ENCODE data around the gene MUCL1.

MUCL1 gene

DNA sequence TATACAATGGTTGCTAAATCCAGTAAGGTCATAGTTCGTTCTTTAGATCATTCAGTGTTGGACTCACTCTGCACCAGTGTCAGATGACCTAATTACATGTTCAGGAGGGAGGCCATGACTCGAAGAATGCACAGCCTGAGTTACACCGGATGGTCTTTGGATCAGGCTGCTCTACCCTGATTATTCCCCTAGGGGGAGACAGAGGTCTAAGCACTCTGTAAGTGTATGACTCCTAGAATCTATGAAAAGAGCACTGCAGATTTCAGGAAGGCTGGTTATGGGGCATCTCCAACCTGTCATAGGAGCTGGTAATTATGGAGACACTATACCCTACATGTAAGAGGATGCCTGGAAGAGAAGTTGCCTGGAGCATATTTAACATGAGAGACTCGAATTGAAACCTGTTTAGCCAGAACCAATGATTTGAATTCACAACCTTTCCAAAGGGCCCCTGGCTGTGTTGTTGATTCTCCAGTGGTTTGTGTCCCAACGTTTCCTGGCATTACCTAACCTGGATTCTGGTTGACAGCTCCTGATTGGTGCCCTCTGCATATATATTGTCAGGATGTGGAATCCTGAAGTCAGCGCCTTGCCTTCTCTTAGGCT is at the start of gene MUCL1:
Gene MUCL1 (plus strand): TSS at position 584 of the 606 bp plus-strand sequence. CDS start 67 bp downstream, outside the sequence.
- H3K4me3 ChIP-seq (ENCODE audit: low read depth, low read length) = no peak within 1 kb of the TSS
- DNase-seq (ENCODE audit: low read depth) = peak; percentile 78
- TF ChIP-seq, protein P1, sequence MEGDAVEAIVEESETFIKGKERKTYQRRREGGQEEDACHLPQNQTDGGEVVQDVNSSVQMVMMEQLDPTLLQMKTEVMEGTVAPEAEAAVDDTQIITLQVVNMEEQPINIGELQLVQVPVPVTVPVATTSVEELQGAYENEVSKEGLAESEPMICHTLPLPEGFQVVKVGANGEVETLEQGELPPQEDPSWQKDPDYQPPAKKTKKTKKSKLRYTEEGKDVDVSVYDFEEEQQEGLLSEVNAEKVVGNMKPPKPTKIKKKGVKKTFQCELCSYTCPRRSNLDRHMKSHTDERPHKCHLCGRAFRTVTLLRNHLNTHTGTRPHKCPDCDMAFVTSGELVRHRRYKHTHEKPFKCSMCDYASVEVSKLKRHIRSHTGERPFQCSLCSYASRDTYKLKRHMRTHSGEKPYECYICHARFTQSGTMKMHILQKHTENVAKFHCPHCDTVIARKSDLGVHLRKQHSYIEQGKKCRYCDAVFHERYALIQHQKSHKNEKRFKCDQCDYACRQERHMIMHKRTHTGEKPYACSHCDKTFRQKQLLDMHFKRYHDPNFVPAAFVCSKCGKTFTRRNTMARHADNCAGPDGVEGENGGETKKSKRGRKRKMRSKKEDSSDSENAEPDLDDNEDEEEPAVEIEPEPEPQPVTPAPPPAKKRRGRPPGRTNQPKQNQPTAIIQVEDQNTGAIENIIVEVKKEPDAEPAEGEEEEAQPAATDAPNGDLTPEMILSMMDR (IDR thresholded peaks at IDR 0.05; ENCODE audit: insufficient read depth, low read depth, low read length, missing control alignments) = peak; percentile 88

DNA sequence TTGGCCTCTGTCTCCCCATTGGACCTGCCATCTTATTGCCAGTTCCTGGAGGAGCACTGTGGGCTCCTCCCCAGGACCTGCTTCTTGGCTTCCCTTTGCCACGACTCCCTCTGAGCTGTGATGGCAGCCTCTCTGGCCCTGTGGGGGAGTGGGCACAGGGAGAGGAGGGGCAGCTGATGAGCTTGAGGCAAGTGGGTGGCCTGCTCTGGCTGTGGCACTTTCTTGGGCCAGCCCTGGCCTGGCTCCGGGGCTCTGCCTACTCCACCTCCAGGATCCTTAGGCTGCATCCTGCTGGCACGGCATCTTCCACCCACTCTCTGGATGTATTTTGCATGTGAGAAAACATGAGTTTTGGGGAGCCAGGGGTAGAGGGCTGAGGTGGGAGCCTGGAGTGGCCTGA is 32.6 kb upstream of the MUCL1 start:
- DNase-seq (ENCODE audit: low read depth) = no peak
- TF ChIP-seq, protein P1 (IDR thresholded peaks at IDR 0.05; ENCODE audit: insufficient read depth, low read depth, low read length, missing control alignments) = no peak
- H3K4me3 ChIP-seq (ENCODE audit: low read depth, low read length) = no peak overlapping the region

DNA sequence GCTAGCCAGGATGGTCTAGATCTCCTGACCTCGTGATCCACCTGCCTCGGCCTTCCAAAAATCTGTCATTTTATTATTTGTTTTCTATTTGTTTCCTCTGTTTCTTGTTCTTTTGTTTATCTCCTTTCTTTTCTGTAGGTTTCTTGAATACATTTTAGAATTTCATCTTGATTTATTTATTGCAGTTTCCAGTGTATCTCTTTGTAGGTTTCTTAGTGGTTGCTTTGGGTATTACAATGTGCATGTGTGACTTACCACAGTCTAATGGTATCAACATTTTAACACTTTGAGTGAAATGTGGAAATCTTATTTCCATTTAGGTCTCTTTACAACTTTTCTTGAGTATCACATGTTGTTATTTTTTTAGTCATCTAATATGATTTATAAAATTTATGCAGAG is 29.9 kb upstream of the MUCL1 start:
- no peak for DNase-seq (ENCODE audit: low read depth)
- TF ChIP-seq, protein P1 (IDR thresholded peaks at IDR 0.05; ENCODE audit: insufficient read depth, low read depth, low read length, missing control alignments) = no peak
- H3K4me3 ChIP-seq (ENCODE audit: low read depth, low read length) = no peak overlapping the region

- DNase-seq (ENCODE audit: low read depth) = no peak
- H3K4me3 ChIP-seq (ENCODE audit: low read depth, low read length) = no peak overlapping the region
- TF ChIP-seq, protein P1 (IDR thresholded peaks at IDR 0.05; ENCODE audit: insufficient read depth, low read depth, low read length, missing control alignments) = no peak
These were observed 24.8 kb upstream of the MUCL1 start for GRCh38 chr12:54829511-54829910.

DNA sequence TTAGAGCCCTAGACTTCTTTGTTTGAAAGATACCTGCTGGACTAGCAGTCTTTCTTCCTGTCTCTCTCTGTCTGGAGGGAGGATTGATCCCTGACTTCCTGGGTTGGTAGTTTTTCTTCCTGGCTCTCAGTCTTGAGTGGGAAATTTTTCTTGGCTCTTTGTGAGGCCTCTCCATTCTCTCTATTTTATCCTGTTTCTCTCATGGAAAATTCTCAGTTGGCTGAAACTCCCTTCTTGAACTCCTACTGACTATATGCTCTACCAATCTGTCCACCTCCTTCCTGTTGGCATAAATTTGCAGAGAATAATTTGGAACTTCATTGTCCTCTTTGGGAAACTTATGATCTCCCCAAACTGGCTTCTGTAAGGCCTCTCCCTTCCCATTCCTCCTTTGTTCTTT is 24.1 kb upstream of the MUCL1 start:
- TF ChIP-seq, protein P1 (IDR thresholded peaks at IDR 0.05; ENCODE audit: insufficient read depth, low read depth, low read length, missing control alignments) = no peak
- H3K4me3 ChIP-seq (ENCODE audit: low read depth, low read length) = no peak overlapping the region
- DNase-seq (ENCODE audit: low read depth) = no peak

DNA sequence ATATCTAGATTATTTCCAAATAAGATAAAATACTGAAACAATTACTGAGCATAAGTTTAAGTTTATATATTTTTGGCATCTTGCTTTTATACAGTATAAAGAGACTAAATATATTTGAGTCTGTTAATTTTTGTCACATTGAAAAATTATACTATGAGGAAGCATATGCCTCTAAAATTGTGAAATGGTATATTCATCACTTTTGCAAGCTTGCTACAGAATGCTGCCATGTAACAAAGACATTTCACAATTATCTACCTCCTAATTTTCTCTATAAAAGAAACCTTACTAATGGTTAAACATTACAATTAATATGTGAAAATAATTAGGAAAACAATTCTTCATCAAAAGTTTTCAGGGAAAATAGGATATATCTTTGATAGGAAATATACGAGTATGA is 22.7 kb upstream of the MUCL1 start:
- DNase-seq (ENCODE audit: low read depth) = no peak
- H3K4me3 ChIP-seq (ENCODE audit: low read depth, low read length) = no peak overlapping the region
- TF ChIP-seq, protein P1 (IDR thresholded peaks at IDR 0.05; ENCODE audit: insufficient read depth, low read depth, low read length, missing control alignments) = no peak

DNA sequence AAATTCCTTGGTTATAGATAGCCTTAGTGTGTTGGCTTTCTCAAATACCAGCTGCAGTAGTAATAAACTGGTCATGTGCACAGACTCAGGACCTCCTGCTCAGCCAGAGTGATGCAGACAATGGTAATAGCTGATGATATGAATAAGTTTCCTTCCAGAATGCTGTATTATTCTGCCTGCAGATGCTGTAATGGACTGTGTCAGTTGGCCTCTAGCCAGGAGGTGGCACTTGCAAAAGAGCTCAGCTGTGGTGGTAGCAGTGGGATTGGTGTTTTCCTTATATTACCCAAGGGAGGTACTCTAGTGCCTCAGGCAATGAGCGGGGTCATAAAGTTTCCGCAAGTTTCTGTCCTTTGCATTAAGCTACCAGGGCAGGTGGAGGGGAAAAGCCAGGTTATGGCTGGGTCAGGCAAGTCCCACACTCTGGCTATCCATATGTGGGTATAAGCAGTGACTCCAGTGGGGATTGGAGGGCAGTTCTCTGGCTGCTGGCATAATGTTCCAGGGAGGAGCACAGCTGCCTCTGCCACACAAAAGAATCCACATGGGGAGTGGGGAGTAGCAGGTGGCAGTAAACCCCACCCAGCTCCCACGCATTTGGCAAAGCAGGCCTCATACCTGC is 14.0 kb upstream of the MUCL1 start:
- TF ChIP-seq, protein P1 (IDR thresholded peaks at IDR 0.05; ENCODE audit: insufficient read depth, low read depth, low read length, missing control alignments) = no peak
- no peak for DNase-seq (ENCODE audit: low read depth)
- H3K4me3 ChIP-seq (ENCODE audit: low read depth, low read length) = no peak overlapping the region
